ENCODE results near the gene ARAP1.

GRCh38 chr11:72774499-72774898 is 22.3 kb upstream of the ARAP1 start:
- no peak for TF ChIP-seq CTCF (IDR thresholded peaks at IDR 0.05)
- no peak for TF ChIP-seq POLR2A (IDR thresholded peaks at IDR 0.05)
